Right lobe of liver (tissue), 4 donors: ENCODE results near the gene AIG1.
"Not testable (repeated sequence)": the region's sequence is repeated elsewhere in the genome, so short reads cannot be mapped to it uniquely, and the experiment has no call there.

ENCODE experiments used
- POLR2A ChIP-seq: fragments of 450-650 bp; IDR thresholded peaks from one replicate; pipeline ENCODE4 v1.6.1; 2017; ENCODE audit warnings: antibody characterized with exemption, mild to moderate bottlenecking
- TF ChIP-seq, protein P1 (sequence below), 4 donors: fragments of 200-600 bp in 3 of 4; fragments of 450-650 bp in 1 of 4; IDR thresholded peaks; one replicate each; pipeline versions ENCODE4 v1.5.1 to v1.8.0; 2016 to 2022; ENCODE audit warnings: antibody characterized with exemption in 4 of 4, mild to moderate bottlenecking in 2 of 4
- donor health status: DM: no; HTN: no; CAD: no.
- donor health status: DM: no; HTN: no; CAD: no.
- donor health status: DM: no; HTN: yes; CAD: no.

DNA sequence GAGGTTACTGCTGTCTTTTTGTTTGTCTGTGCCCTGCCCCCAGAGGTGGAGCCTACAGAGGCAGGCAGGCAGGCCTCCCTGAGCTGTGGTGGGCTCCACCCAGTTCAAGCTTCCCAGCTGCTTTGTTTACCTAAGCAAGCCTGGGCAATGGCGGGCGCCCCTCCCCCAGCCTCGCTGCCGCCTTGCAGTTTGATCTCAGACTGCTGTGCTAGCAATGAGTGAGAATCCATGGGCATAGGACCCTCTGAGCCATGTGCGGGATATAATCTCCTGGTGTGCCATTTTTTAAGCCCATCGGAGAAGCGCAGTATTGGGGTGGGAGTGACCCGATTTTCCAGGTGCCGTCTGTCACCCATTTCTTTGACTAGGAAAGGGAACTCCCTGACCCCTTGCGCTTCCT lies 247.1 kb downstream of the AIG1 start:
- TF ChIP-seq, protein P1, sequence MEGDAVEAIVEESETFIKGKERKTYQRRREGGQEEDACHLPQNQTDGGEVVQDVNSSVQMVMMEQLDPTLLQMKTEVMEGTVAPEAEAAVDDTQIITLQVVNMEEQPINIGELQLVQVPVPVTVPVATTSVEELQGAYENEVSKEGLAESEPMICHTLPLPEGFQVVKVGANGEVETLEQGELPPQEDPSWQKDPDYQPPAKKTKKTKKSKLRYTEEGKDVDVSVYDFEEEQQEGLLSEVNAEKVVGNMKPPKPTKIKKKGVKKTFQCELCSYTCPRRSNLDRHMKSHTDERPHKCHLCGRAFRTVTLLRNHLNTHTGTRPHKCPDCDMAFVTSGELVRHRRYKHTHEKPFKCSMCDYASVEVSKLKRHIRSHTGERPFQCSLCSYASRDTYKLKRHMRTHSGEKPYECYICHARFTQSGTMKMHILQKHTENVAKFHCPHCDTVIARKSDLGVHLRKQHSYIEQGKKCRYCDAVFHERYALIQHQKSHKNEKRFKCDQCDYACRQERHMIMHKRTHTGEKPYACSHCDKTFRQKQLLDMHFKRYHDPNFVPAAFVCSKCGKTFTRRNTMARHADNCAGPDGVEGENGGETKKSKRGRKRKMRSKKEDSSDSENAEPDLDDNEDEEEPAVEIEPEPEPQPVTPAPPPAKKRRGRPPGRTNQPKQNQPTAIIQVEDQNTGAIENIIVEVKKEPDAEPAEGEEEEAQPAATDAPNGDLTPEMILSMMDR (IDR thresholded peaks at IDR 0.05) = not testable (repeated sequence)
- not testable (repeated sequence) for TF ChIP-seq POLR2A
